ENCODE measurements around the gene DNM3. TPM values are rescaled to one million over a fixed set of nuclear protein-coding genes. Genes with fewer than 3 reads are reported as not detected.

The DNM3 gene
- total and polyA plus RNA-seq, 5 experiments from 2014 or later = 0.36 to 2.3 (median 0.41) TPM

GRCh38 chr1:171981303-171981702 lies 140.0 kb downstream of the DNM3 start:
- POLR2A ChIA-PET = no interaction called here
- H3K36me3 Mint-ChIP-seq = peaks cover 0 to 3% (median 0%) of the 10 kb centered on the region in 3 donors
- DNase-seq (no peak), ATAC-seq (no peak)
- no peak overlapping the region for H3K27ac Mint-ChIP-seq
- peaks cover 0 to 3% (median 2%) of the 10 kb centered on the region in 5 donors for H3K27me3 Mint-ChIP-seq
- no peak overlapping the region for H3K4me3 Mint-ChIP-seq
- H3K4me1 Mint-ChIP-seq = peaks cover 0 to 5% (median 0%) of the 10 kb centered on the region in 4 donors
- H3K9me3 Mint-ChIP-seq = peaks cover 0 to 5% (median 0%) of the 10 kb centered on the region in 9 donors

GRCh38 chr1:171983584-171983983 lies 142.3 kb downstream of the DNM3 start:
- Mint-ChIP-seq H3K9me3 (no peaks in the 10 kb centered on the region), H3K27me3 (peaks cover 0 to 3% (median 2%) of the 10 kb centered on the region in 5 donors), H3K4me1 (peaks cover 0 to 5% (median 0%) of the 10 kb centered on the region in 4 donors), H3K36me3 (no peaks in the 10 kb centered on the region), H3K27ac (no peak overlapping the region), H3K4me3 (no peak overlapping the region)
- POLR2A ChIA-PET = no interaction called here
- ATAC-seq = no peak
- no peak for DNase-seq

- H3K4me1 Mint-ChIP-seq = peaks cover 0 to 5% (median 0%) of the 10 kb centered on the region in 4 donors
- DNase-seq (no peak), ATAC-seq (no peak)
- H3K27ac Mint-ChIP-seq = peak overlapping the region in 2 of 10 donors; percentile 1 to 13
- POLR2A ChIA-PET = no interaction called here
- H3K27me3 Mint-ChIP-seq = peaks cover 0 to 3% (median 2%) of the 10 kb centered on the region in 5 donors
- no peaks in the 10 kb centered on the region for H3K36me3 Mint-ChIP-seq
- H3K9me3 Mint-ChIP-seq = no peaks in the 10 kb centered on the region
- no peak overlapping the region for H3K4me3 Mint-ChIP-seq
Observed at GRCh38 chr1:171984262-171984661, 143.0 kb downstream of the DNM3 start.

- ATAC-seq = peak in 1 of 2 donors; percentile 46
- H3K27ac Mint-ChIP-seq = no peak overlapping the region
- H3K4me1 Mint-ChIP-seq = peaks cover 0 to 5% (median 0%) of the 10 kb centered on the region in 4 donors
- POLR2A ChIA-PET = no interaction called here
- no peaks in the 10 kb centered on the region for H3K36me3 Mint-ChIP-seq
- DNase-seq = peak in 4 of 10 donors; percentile 6 to 50 (median 40)
- H3K27me3 Mint-ChIP-seq = peaks cover 0 to 3% (median 2%) of the 10 kb centered on the region in 5 donors
- no peak overlapping the region for H3K4me3 Mint-ChIP-seq
- H3K9me3 Mint-ChIP-seq = no peaks in the 10 kb centered on the region
Observed at GRCh38 chr1:171984850-171985485, 143.7 kb downstream of the DNM3 start.

GRCh38 chr1:171985639-171986038 lies 144.3 kb downstream of the DNM3 start:
- POLR2A ChIA-PET = no interaction called here
- ATAC-seq = no peak
- H3K36me3 Mint-ChIP-seq = no peaks in the 10 kb centered on the region
- H3K9me3 Mint-ChIP-seq = no peaks in the 10 kb centered on the region
- no peak overlapping the region for H3K4me3 Mint-ChIP-seq
- H3K27me3 Mint-ChIP-seq = peaks cover 0 to 3% (median 2%) of the 10 kb centered on the region in 5 donors
- H3K27ac Mint-ChIP-seq = peak overlapping the region in 1 of 10 donors; percentile 25
- peaks cover 0 to 5% (median 0%) of the 10 kb centered on the region in 4 donors for H3K4me1 Mint-ChIP-seq
- no peak for DNase-seq

- no peak overlapping the region for H3K27ac Mint-ChIP-seq
- no peak for ATAC-seq
- H3K27me3 Mint-ChIP-seq = peaks cover 0 to 3% (median 2%) of the 10 kb centered on the region in 5 donors
- no peaks in the 10 kb centered on the region for H3K36me3 Mint-ChIP-seq
- no peaks in the 10 kb centered on the region for H3K9me3 Mint-ChIP-seq
- no peak overlapping the region for H3K4me3 Mint-ChIP-seq
- DNase-seq = no peak
- H3K4me1 Mint-ChIP-seq = peaks cover 0 to 5% (median 0%) of the 10 kb centered on the region in 4 donors
- POLR2A ChIA-PET = no interaction called here
Observed at GRCh38 chr1:171988243-171988885, 147.1 kb downstream of the DNM3 start.

- Mint-ChIP-seq H3K4me1 (peaks cover 0 to 2% (median 0%) of the 10 kb centered on the region in 4 donors), H3K27me3 (no peaks in the 10 kb centered on the region), H3K9me3 (no peaks in the 10 kb centered on the region), H3K4me3 (no peak overlapping the region), H3K27ac (no peak overlapping the region), H3K36me3 (no peaks in the 10 kb centered on the region)
- ATAC-seq (no peak), DNase-seq (no peak)
- POLR2A ChIA-PET = no interaction called here
Observed at GRCh38 chr1:171990371-171990770, 149.1 kb downstream of the DNM3 start.

GRCh38 chr1:171994293-171994692 lies 153.0 kb downstream of the DNM3 start:
- POLR2A ChIA-PET = no interaction called here
- no peak overlapping the region for H3K4me3 Mint-ChIP-seq
- no peaks in the 10 kb centered on the region for H3K27me3 Mint-ChIP-seq
- H3K36me3 Mint-ChIP-seq = no peaks in the 10 kb centered on the region
- H3K4me1 Mint-ChIP-seq = no peaks in the 10 kb centered on the region
- DNase-seq (no peak), ATAC-seq (no peak)
- no peak overlapping the region for H3K27ac Mint-ChIP-seq
- no peaks in the 10 kb centered on the region for H3K9me3 Mint-ChIP-seq

GRCh38 chr1:171995573-171995972 lies 154.3 kb downstream of the DNM3 start:
- Mint-ChIP-seq H3K36me3 (no peaks in the 10 kb centered on the region), H3K4me1 (no peaks in the 10 kb centered on the region), H3K4me3 (no peak overlapping the region), H3K27ac (peak overlapping the region in 1 of 10 donors; percentile 29), H3K9me3 (no peaks in the 10 kb centered on the region), H3K27me3 (no peaks in the 10 kb centered on the region)
- no peak for DNase-seq
- ATAC-seq = no peak
- POLR2A ChIA-PET = no interaction called here

GRCh38 chr1:171997936-171998335 lies 156.6 kb downstream of the DNM3 start:
- DNase-seq = no peak
- no peaks in the 10 kb centered on the region for H3K4me1 Mint-ChIP-seq
- no peak overlapping the region for H3K4me3 Mint-ChIP-seq
- no peaks in the 10 kb centered on the region for H3K27me3 Mint-ChIP-seq
- no peaks in the 10 kb centered on the region for H3K9me3 Mint-ChIP-seq
- no peak for ATAC-seq
- POLR2A ChIA-PET = no interaction called here
- no peak overlapping the region for H3K27ac Mint-ChIP-seq
- H3K36me3 Mint-ChIP-seq = no peaks in the 10 kb centered on the region

GRCh38 chr1:171998711-171999110 lies 157.4 kb downstream of the DNM3 start:
- no peaks in the 10 kb centered on the region for H3K9me3 Mint-ChIP-seq
- ATAC-seq = no peak
- H3K27ac Mint-ChIP-seq = no peak overlapping the region
- H3K4me1 Mint-ChIP-seq = no peaks in the 10 kb centered on the region
- POLR2A ChIA-PET = no interaction called here
- H3K27me3 Mint-ChIP-seq = no peaks in the 10 kb centered on the region
- no peak overlapping the region for H3K4me3 Mint-ChIP-seq
- no peak for DNase-seq
- no peaks in the 10 kb centered on the region for H3K36me3 Mint-ChIP-seq

GRCh38 chr1:171999756-172000155 lies 158.5 kb downstream of the DNM3 start:
- H3K27ac Mint-ChIP-seq = no peak overlapping the region
- ATAC-seq (no peak), DNase-seq (no peak)
- no peaks in the 10 kb centered on the region for H3K9me3 Mint-ChIP-seq
- no peaks in the 10 kb centered on the region for H3K27me3 Mint-ChIP-seq
- POLR2A ChIA-PET = no interaction called here
- H3K36me3 Mint-ChIP-seq = no peaks in the 10 kb centered on the region
- H3K4me3 Mint-ChIP-seq = no peak overlapping the region
- H3K4me1 Mint-ChIP-seq = peaks cover 0 to 4% (median 3%) of the 10 kb centered on the region in 4 donors

GRCh38 chr1:172001288-172001687 lies 160.0 kb downstream of the DNM3 start:
- H3K4me1 Mint-ChIP-seq = peaks cover 0 to 4% (median 4%) of the 10 kb centered on the region in 4 donors
- no peak overlapping the region for H3K4me3 Mint-ChIP-seq
- no peaks in the 10 kb centered on the region for H3K9me3 Mint-ChIP-seq
- no peak for ATAC-seq
- no peaks in the 10 kb centered on the region for H3K27me3 Mint-ChIP-seq
- H3K27ac Mint-ChIP-seq = no peak overlapping the region
- POLR2A ChIA-PET = no interaction called here
- no peaks in the 10 kb centered on the region for H3K36me3 Mint-ChIP-seq
- DNase-seq = no peak
